Chondrocyte (in vitro differentiated cells): ENCODE data around the gene TTLL10. TPM values are rescaled to one million over a fixed set of nuclear protein-coding genes. Genes with fewer than 3 reads are reported as not detected.

Experiments
- DNase-seq: peaks from one replicate; pipeline ENCODE4 v3.0.0; 2021; ENCODE audit warnings: mixed read lengths, low spot score
- H3K27ac Mint-ChIP-seq: one replicate; pipeline ENCODE4 v1.8.0; 2021; ENCODE audit warnings: mild to moderate bottlenecking, moderate library complexity, mixed read lengths; ENCODE audit not compliant: unreplicated experiment
- H3K27me3 Mint-ChIP-seq: 2 replicates; pipeline ENCODE4 v1.8.0; 2021; ENCODE audit warnings: low read depth, mixed read lengths
- H3K36me3 Mint-ChIP-seq: 2 replicates; pipeline ENCODE4 v1.8.0; 2021; ENCODE audit warnings: low read depth, mixed read lengths
- H3K4me1 Mint-ChIP-seq: 2 replicates; pipeline ENCODE4 v1.8.0; 2021; ENCODE audit warnings: low read depth, mild to moderate bottlenecking, mixed read lengths
- H3K4me3 Mint-ChIP-seq: one replicate; pipeline ENCODE4 v1.8.0; 2021; ENCODE audit warnings: mild to moderate bottlenecking, moderate library complexity, mixed read lengths; ENCODE audit not compliant: unreplicated experiment
- H3K9me3 Mint-ChIP-seq: 2 replicates; pipeline ENCODE4 v1.8.0; 2021; ENCODE audit warnings: low read depth, mixed read lengths
- CTCF ChIP-seq: fragments of 200-600 bp; sonication (generic); IDR thresholded peaks from 2 replicates; pipeline ENCODE4 v1.5.0; 2021; ENCODE audit warnings: antibody characterized with exemption, mild to moderate bottlenecking, moderate library complexity
- total RNA-seq: library from RNA; stranded (reverse); gene quantifications from 3 replicates; pipeline ENCODE4 v1.2.1, GENCODE V29; 2021

The TTLL10 gene
- total RNA-seq, 1 donor from 2014 or later: not detected

GRCh38 chr1:1176931-1177330 lies 3.3 kb downstream of the TTLL10 start:
- Mint-ChIP-seq H3K4me1 (no peaks in the 10 kb centered on the region), H3K27ac (no peak overlapping the region), H3K9me3 (no peaks in the 10 kb centered on the region), H3K4me3 (no peak overlapping the region), H3K36me3 (peaks cover 2% of the 10 kb centered on the region), H3K27me3 (peaks cover 28% of the 10 kb centered on the region)
- peak; percentile 4 for DNase-seq
- no peak for TF ChIP-seq CTCF

DNA sequence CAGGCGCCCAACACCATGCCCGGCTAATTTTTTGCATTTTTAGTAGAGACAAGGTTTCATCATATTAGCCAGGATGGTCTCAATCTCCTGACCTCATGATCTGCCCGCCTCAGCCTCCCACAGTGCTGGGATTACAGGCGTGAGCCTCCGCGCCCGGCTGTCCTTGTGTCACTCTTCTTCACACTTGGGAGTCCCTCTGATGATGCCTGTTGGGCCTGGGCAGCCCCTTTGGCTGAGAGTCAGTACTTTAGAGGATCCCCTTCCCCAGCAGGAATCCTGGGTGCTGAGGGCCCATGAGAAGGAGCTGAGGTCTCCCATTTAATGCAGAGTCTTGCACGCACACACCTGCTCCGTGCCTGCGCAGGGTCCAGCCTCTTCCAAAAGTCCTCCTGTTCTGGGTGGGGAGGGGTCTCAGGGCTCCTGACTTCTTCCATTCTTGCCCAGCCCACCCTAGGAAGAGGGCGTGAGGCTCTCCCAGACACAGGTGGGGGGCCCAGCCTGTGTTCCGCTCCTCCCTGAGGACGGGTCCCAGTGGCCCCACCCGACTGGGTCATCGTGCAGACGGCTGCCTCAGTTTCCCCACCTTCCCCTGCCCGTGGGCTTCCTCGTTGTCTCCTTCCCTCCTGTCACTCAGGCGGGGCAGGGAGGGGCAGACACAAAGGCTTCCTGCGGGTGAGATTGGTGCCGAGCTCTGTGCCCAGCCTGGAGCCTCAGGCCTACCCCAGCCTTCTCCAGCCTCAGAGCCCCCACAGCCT lies 3.9 kb downstream of the TTLL10 start:
- no peak overlapping the region for H3K27ac Mint-ChIP-seq
- H3K9me3 Mint-ChIP-seq: no peaks in the 10 kb centered on the region
- peak; percentile 63 for DNase-seq
- H3K36me3 Mint-ChIP-seq: peaks cover 2% of the 10 kb centered on the region
- no peaks in the 10 kb centered on the region for H3K4me1 Mint-ChIP-seq
- no peak overlapping the region for H3K4me3 Mint-ChIP-seq
- TF ChIP-seq CTCF: no peak
- H3K27me3 Mint-ChIP-seq: peaks cover 25% of the 10 kb centered on the region

GRCh38 chr1:1178794-1179331 lies 5.2 kb downstream of the TTLL10 start:
- Mint-ChIP-seq H3K36me3 (peaks cover 2% of the 10 kb centered on the region), H3K4me1 (no peaks in the 10 kb centered on the region), H3K4me3 (no peak overlapping the region), H3K27ac (no peak overlapping the region), H3K27me3 (peaks cover 25% of the 10 kb centered on the region), H3K9me3 (no peaks in the 10 kb centered on the region)
- TF ChIP-seq CTCF: no peak
- DNase-seq: peak; percentile 90

GRCh38 chr1:1179346-1179982 lies 5.8 kb downstream of the TTLL10 start:
- H3K9me3 Mint-ChIP-seq: no peaks in the 10 kb centered on the region
- TF ChIP-seq CTCF: no peak
- no peak for DNase-seq
- H3K4me1 Mint-ChIP-seq: no peaks in the 10 kb centered on the region
- H3K4me3 Mint-ChIP-seq: no peak overlapping the region
- no peak overlapping the region for H3K27ac Mint-ChIP-seq
- peaks cover 2% of the 10 kb centered on the region for H3K36me3 Mint-ChIP-seq
- H3K27me3 Mint-ChIP-seq: peaks cover 23% of the 10 kb centered on the region

DNA sequence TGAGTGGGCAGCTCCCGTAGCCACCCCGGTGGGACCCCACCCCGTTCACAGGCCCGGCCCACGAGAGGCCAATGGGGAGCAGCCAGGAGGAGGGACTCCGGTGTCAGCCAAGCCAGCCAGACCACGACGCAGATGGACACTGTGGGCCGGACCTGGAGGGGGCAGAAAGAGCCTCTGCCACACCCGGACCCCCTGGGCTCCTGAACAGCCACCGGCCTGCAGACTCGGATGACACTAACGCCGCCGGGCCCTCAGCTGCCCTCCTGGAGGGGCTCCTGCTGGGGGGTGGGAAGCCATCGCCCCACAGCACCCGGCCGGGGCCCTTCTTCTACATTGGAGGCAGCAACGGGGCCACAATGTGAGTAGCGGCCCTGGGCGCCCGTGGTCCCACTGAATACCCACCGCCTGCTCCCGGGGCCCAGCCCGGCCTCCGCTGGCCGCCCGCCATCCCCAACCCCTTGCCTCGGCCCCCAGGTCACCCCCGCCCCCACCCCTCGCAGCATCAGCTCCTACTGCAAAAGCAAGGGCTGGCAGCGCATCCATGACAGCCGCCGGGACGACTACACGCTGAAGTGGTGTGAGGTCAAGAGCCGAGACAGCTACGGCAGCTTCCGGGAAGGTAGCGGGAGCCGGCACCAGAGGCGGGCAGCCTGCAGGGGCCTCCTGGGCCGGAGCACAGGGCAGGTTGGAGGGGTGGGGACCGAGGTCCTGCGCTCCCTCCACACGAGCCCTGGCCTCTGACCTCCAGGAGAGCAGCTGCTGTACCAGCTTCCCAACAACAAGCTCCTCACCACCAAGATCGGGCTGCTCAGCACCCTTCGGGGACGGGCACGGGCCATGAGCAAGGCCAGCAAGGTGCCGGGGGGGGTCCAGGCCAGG lies 6.5 kb downstream of the TTLL10 start:
- Mint-ChIP-seq H3K4me3 (no peak overlapping the region), H3K9me3 (no peaks in the 10 kb centered on the region), H3K4me1 (no peaks in the 10 kb centered on the region), H3K27me3 (peaks cover 22% of the 10 kb centered on the region), H3K27ac (no peak overlapping the region), H3K36me3 (peaks cover 2% of the 10 kb centered on the region)
- DNase-seq: peak; percentile 89
- TF ChIP-seq CTCF: no peak
